CD14-positive monocyte (primary cell): ENCODE data around the gene DPP7. TPM values are rescaled to one million over a fixed set of nuclear protein-coding genes. Genes with fewer than 3 reads are reported as not detected.

Experiments
- DNase-seq, 3 donors: peaks; one replicate each; pipeline ENCODE4 v3.0.0-alpha.2; 2011 to 2022
- H2AFZ ChIP-seq: 2 replicates; pipeline ENCODE4 v1.6.0; 2012; ENCODE audit warnings: mild to moderate bottlenecking, low read depth, low read length, inconsistent platforms; ENCODE audit not compliant: insufficient read depth, poor library complexity, severe bottlenecking
- H3K27ac ChIP-seq, 2 donors: 1 replicate in 1 of 2; 2 replicates in 1 of 2; pipeline ENCODE4 v1.5.1; 2012 to 2013; ENCODE audit warnings: low read length in 2 of 2, control low read depth in 1 of 2, inconsistent platforms in 1 of 2, low read depth in 1 of 2, mild to moderate bottlenecking in 1 of 2
- H3K27me3 ChIP-seq, 2 donors: one replicate each; pipeline versions ENCODE4 v1.6.0 to v1.6.1; 2011 to 2013; ENCODE audit warnings: low read length in 2 of 2; ENCODE audit not compliant: control insufficient read depth in 2 of 2, insufficient read depth in 2 of 2
- H3K36me3 ChIP-seq, 2 donors: replicated peaks in 1 of 2; 1 replicate in 1 of 2; 2 replicates in 1 of 2; pipeline versions ENCODE4 v1.5.1 to v1.6.1; 2012 to 2013; ENCODE audit warnings: low read length in 2 of 2, control low read depth in 1 of 2, inconsistent platforms in 1 of 2, mild to moderate bottlenecking in 1 of 2; ENCODE audit not compliant: insufficient read depth in 2 of 2, control insufficient read depth in 1 of 2
- H3K4me1 ChIP-seq, 2 donors: 1 replicate in 1 of 2; 2 replicates in 1 of 2; pipeline versions ENCODE4 v1.5.1 to v1.6.1; 2012 to 2013; ENCODE audit warnings: low read length in 2 of 2, control low read depth in 1 of 2, inconsistent platforms in 1 of 2, mild to moderate bottlenecking in 1 of 2, moderate library complexity in 1 of 2; ENCODE audit not compliant: insufficient read depth in 2 of 2, control insufficient read depth in 1 of 2
- H3K4me2 ChIP-seq: replicated peaks from 2 replicates; pipeline ENCODE3; 2012; ENCODE audit warnings: low read length, moderate library complexity, mild to moderate bottlenecking; ENCODE audit not compliant: poor library complexity, severe bottlenecking; ENCODE audit errors: extremely low read depth
- H3K4me3 ChIP-seq, 3 experiments: fragments of 200-600 bp in 1 of 3; sonication (generic) in 1 of 3; replicated peaks in 1 of 3; 1 replicate in 2 of 3; 2 replicates in 1 of 3; pipeline ENCODE4 v1.5.1; 2011 to 2013; ENCODE audit warnings: low read length in 3 of 3, mild to moderate bottlenecking in 3 of 3, control low read depth in 2 of 3, low read depth in 2 of 3, inconsistent platforms in 1 of 3, moderate library complexity in 1 of 3
- H3K79me2 ChIP-seq: 2 replicates; pipeline ENCODE4 v1.6.0; 2012; ENCODE audit warnings: mild to moderate bottlenecking, control low read depth, inconsistent platforms, low read length, moderate library complexity; ENCODE audit not compliant: insufficient read depth
- H3K9ac ChIP-seq: 2 replicates; pipeline ENCODE4 v1.6.0; 2017; ENCODE audit warnings: low read length, mild to moderate bottlenecking; ENCODE audit not compliant: insufficient read depth, poor library complexity, severe bottlenecking
- H3K9me3 ChIP-seq, 2 donors: replicated peaks in 1 of 2; 1 replicate in 1 of 2; 2 replicates in 1 of 2; pipeline versions ENCODE4 v1.5.1 to v1.6.1; 2012 to 2013; ENCODE audit warnings: low read length in 2 of 2, control low read depth in 1 of 2; ENCODE audit not compliant: control insufficient read depth in 1 of 2, insufficient read depth in 1 of 2
- H4K20me1 ChIP-seq: 2 replicates; pipeline ENCODE4 v1.6.0; 2012; ENCODE audit warnings: mild to moderate bottlenecking, low read length, control low read depth, moderate library complexity; ENCODE audit not compliant: insufficient read depth
- H3K27ac Mint-ChIP-seq, 7 donors: one replicate each; pipeline ENCODE4 v1.8.0; 2020; ENCODE audit warnings: mild to moderate bottlenecking in 7 of 7, mixed read lengths in 7 of 7, moderate library complexity in 6 of 7, inconsistent platforms in 2 of 7
- H3K27me3 Mint-ChIP-seq, 3 donors: one replicate each; pipeline ENCODE4 v1.8.0; 2021 to 2022; ENCODE audit warnings: low read depth in 3 of 3, mild to moderate bottlenecking in 3 of 3, mixed read lengths in 3 of 3, moderate library complexity in 3 of 3, inconsistent platforms in 1 of 3
- H3K36me3 Mint-ChIP-seq, 2 donors: one replicate each; pipeline ENCODE4 v1.8.0; 2020; ENCODE audit warnings: mixed read lengths in 2 of 2, inconsistent platforms in 1 of 2, mild to moderate bottlenecking in 1 of 2
- H3K4me1 Mint-ChIP-seq: one replicate; pipeline ENCODE4 v1.8.0; 2020; ENCODE audit warnings: mild to moderate bottlenecking, mixed read lengths
- H3K4me3 Mint-ChIP-seq, 2 donors: one replicate each; pipeline ENCODE4 v1.8.0; 2020; ENCODE audit warnings: mild to moderate bottlenecking in 2 of 2, mixed read lengths in 2 of 2, moderate library complexity in 1 of 2
- H3K9me3 Mint-ChIP-seq, 7 donors: one replicate each; pipeline ENCODE4 v1.8.0; 2020 to 2022; ENCODE audit warnings: mixed read lengths in 7 of 7, mild to moderate bottlenecking in 6 of 7, moderate library complexity in 6 of 7, inconsistent platforms in 2 of 7
- WGBS: methylation state at CpG from one replicate; pipeline ENCODE4 v1.1.5; 2013; ENCODE audit warnings: missing lambda C conversion rate; ENCODE audit not compliant: insufficient coverage; 5-methylcytosine and 5-hydroxymethylcytosine counted together
- intact Hi-C, 2 donors: fragments of 100-400 bp; cut with micrococcal nuclease; formaldehyde crosslinking; loops; one replicate each; pipeline versions ENCODE4 v1.15.0 to v1.15.1; 2023
- polyA plus RNA-seq, 3 donors: library from polyadenylated mRNA; depleted of rRNA in 1 of 3; unstranded in 2 of 3; stranded (reverse) in 1 of 3; fragments of 300-500 nt in 2 of 3; fragments of >200 nt in 1 of 3; fragmentation: Illumina TruSeq in 2 of 3; gene quantifications; 1 replicate in 2 of 3; 2 replicates in 1 of 3; pipeline ENCODE4 v1.2.3, GENCODE V29; 2012 to 2021
- TF ChIP-seq, protein P1 (sequence below): fragments of 200-600 bp; IDR thresholded peaks from one replicate; pipeline ENCODE4 v1.8.0; 2022; ENCODE audit warnings: antibody characterized with exemption, mild to moderate bottlenecking

The DPP7 gene
- polyA plus RNA-seq, 3 donors, result 68.3 to 287 (median 150) TPM

DNA sequence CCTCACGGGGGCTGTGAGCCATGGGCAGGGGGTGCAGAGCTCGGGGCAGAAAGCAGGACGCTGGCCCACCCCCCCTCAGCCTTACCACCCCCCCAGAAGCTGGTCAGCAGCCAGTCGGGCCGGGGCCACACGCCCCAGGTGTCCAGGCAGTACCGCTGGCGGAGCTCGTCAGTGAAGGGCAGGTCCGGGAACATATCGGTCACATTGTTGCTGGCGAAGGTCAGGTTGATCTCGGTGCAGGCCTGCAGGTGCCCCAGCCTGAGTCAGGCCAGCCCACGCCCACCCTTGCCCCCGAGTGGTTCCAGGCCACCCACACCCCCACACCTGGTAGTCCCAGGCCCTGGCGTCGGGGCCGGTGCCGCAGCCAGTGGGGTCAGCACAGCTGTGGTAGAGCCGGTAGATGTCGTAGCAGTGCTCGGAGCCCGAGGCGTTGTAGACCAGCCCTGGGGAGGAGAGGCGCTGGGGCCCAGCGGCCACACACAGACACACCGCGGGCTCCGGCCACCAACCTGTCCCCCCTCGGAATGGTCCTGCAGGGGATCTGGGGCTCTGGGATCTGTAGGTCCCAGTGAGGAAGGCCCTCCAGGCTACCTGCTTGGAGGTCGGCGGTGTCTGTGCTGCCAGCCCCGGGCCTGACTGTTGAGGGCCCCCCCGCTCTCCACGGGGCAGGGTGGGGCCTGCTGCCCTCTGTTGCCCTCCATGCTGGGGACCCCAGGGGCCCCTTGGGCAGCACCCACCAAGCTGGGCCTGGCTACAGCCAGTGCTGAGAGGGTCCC lies 2.6 kb downstream of the DPP7 start:
- WGBS, result 93% methylated on average over 26 of the region's 35 CpGs
- intact Hi-C loops, result no loop called here
- no peak for DNase-seq

GRCh38 chr9:137110911-137111787 lies 3.4 kb downstream of the DPP7 start:
- Mint-ChIP-seq H3K27ac (peak overlapping the region in 1 of 7 donors; percentile 43), H3K27me3 (peaks cover 0 to 7% (median 5%) of the 10 kb centered on the region in 3 donors), H3K4me1 (peaks cover 7% of the 10 kb centered on the region), H3K4me3 (no peak overlapping the region), H3K9me3 (peaks cover 0 to 3% (median 0%) of the 10 kb centered on the region in 7 donors), H3K36me3 (peaks cover 19 to 53% of the 10 kb centered on the region in 2 donors)
- peaks cover 0 to 3% of the 10 kb centered on the region in 2 donors for H3K27me3 ChIP-seq
- H3K9me3 ChIP-seq, result no peaks in the 10 kb centered on the region
- no peak overlapping the region for H3K4me3 ChIP-seq
- intact Hi-C loops, result no loop called here
- TF ChIP-seq, protein P1, sequence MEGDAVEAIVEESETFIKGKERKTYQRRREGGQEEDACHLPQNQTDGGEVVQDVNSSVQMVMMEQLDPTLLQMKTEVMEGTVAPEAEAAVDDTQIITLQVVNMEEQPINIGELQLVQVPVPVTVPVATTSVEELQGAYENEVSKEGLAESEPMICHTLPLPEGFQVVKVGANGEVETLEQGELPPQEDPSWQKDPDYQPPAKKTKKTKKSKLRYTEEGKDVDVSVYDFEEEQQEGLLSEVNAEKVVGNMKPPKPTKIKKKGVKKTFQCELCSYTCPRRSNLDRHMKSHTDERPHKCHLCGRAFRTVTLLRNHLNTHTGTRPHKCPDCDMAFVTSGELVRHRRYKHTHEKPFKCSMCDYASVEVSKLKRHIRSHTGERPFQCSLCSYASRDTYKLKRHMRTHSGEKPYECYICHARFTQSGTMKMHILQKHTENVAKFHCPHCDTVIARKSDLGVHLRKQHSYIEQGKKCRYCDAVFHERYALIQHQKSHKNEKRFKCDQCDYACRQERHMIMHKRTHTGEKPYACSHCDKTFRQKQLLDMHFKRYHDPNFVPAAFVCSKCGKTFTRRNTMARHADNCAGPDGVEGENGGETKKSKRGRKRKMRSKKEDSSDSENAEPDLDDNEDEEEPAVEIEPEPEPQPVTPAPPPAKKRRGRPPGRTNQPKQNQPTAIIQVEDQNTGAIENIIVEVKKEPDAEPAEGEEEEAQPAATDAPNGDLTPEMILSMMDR, result no peak
- H3K9ac ChIP-seq, result no peak overlapping the region
- no peak overlapping the region for H3K27ac ChIP-seq
- H3K4me1 ChIP-seq, result peaks cover 10 to 17% of the 10 kb centered on the region in 2 donors
- H3K36me3 ChIP-seq, result peaks cover 57 to 69% of the 10 kb centered on the region in 2 donors
- 93% methylated on average over 24 of the region's 28 CpGs for WGBS
- H3K4me2 ChIP-seq, result no peak overlapping the region
- H2AFZ ChIP-seq, result no peak overlapping the region
- H3K79me2 ChIP-seq, result no peaks in the 10 kb centered on the region
- peaks cover 23% of the 10 kb centered on the region for H4K20me1 ChIP-seq
- DNase-seq, result no peak

More for the DNA sequence above, 2.6 kb downstream of the DPP7 start:
- peaks cover 0 to 3% (median 0%) of the 10 kb centered on the region in 7 donors for H3K9me3 Mint-ChIP-seq
- peaks cover 19 to 49% of the 10 kb centered on the region in 2 donors for H3K36me3 Mint-ChIP-seq
- H3K27me3 Mint-ChIP-seq, result peaks cover 2 to 7% (median 5%) of the 10 kb centered on the region in 3 donors
- Histone ChIP-seq H3K4me2 (no peak overlapping the region), H3K36me3 (peaks cover 49 to 60% of the 10 kb centered on the region in 2 donors), H3K79me2 (no peaks in the 10 kb centered on the region), H3K9me3 (no peaks in the 10 kb centered on the region), H4K20me1 (peaks cover 23% of the 10 kb centered on the region), H3K4me3 (no peak overlapping the region), H3K4me1 (peaks cover 10 to 17% of the 10 kb centered on the region in 2 donors), H3K27me3 (peaks cover 0 to 3% of the 10 kb centered on the region in 2 donors), H3K27ac (no peak overlapping the region), H2AFZ (no peak overlapping the region), H3K9ac (no peak overlapping the region)
- H3K4me3 Mint-ChIP-seq, result no peak overlapping the region
- H3K27ac Mint-ChIP-seq, result no peak overlapping the region
- TF ChIP-seq, protein P1, result no peak
- H3K4me1 Mint-ChIP-seq, result peaks cover 7% of the 10 kb centered on the region
